H9 (cell line): Measurements from ENCODE around the gene GH2. TPM values are rescaled to one million over a fixed set of nuclear protein-coding genes. Genes with fewer than 3 reads are reported as not detected.

ENCODE experiments used
- DNase-seq: peaks from one replicate; pipeline ENCODE4 v3.0.0-alpha.2; 2017
- H2AFZ ChIP-seq: one replicate; pipeline ENCODE4 v1.6.1; 2013; ENCODE audit warnings: mild to moderate bottlenecking, low read length, control low read depth, moderate library complexity
- H2AK5ac ChIP-seq: 2 replicates; pipeline ENCODE4 v1.6.1; 2013; ENCODE audit warnings: low read length, control low read depth, mixed read lengths; ENCODE audit not compliant: insufficient read length
- H2BK120ac ChIP-seq: one replicate; pipeline ENCODE4 v1.6.1; 2013; ENCODE audit warnings: low read depth, mild to moderate bottlenecking, low read length, control low read depth, inconsistent platforms; ENCODE audit not compliant: poor library complexity, severe bottlenecking
- H2BK12ac ChIP-seq: 2 replicates; pipeline ENCODE4 v1.6.1; 2013; ENCODE audit warnings: low read length, control low read depth, mixed read lengths, low read depth; ENCODE audit not compliant: insufficient read length
- H2BK15ac ChIP-seq: 2 replicates; pipeline ENCODE4 v1.6.1; 2013; ENCODE audit warnings: low read depth, low read length, control low read depth
- H2BK20ac ChIP-seq: one replicate; pipeline ENCODE4 v1.6.1; 2013; ENCODE audit warnings: low read depth, mild to moderate bottlenecking, low read length, control low read depth, inconsistent platforms; ENCODE audit not compliant: poor library complexity, severe bottlenecking
- H2BK5ac ChIP-seq: 2 replicates; pipeline ENCODE4 v1.6.1; 2013; ENCODE audit warnings: low read length, control low read depth, mixed read lengths; ENCODE audit not compliant: insufficient read length
- H3K14ac ChIP-seq: 2 replicates; pipeline ENCODE4 v1.6.1; 2013; ENCODE audit warnings: low read length, control low read depth; ENCODE audit not compliant: insufficient read depth
- H3K18ac ChIP-seq: 2 replicates; pipeline ENCODE4 v1.6.1; 2013; ENCODE audit warnings: low read depth, mild to moderate bottlenecking, mixed read lengths, low read length, control low read depth; ENCODE audit not compliant: insufficient read length
- H3K23ac ChIP-seq: 2 replicates; pipeline ENCODE4 v1.6.1; 2013; ENCODE audit warnings: low read length, control low read depth, mixed read lengths, low read depth; ENCODE audit not compliant: insufficient read length
- H3K23me2 ChIP-seq: 2 replicates; pipeline ENCODE4 v1.6.1; 2013; ENCODE audit warnings: low read depth, mild to moderate bottlenecking, mixed read lengths, low read length, control low read depth; ENCODE audit not compliant: insufficient read length, poor library complexity, severe bottlenecking
- H3K27ac ChIP-seq: 2 replicates; pipeline ENCODE4 v1.5.1; 2013; ENCODE audit warnings: low read length, control low read depth, mixed read lengths, low read depth; ENCODE audit not compliant: insufficient read length
- H3K27me3 ChIP-seq: 2 replicates; pipeline ENCODE4 v1.6.1; 2013; ENCODE audit warnings: low read length, control low read depth, inconsistent platforms; ENCODE audit not compliant: insufficient read depth
- H3K4ac ChIP-seq: 2 replicates; pipeline ENCODE4 v1.6.1; 2013; ENCODE audit warnings: low read depth, mild to moderate bottlenecking, control low read depth, inconsistent platforms, low read length, moderate library complexity
- H3K4me1 ChIP-seq: 2 replicates; pipeline ENCODE4 v1.6.1; 2013; ENCODE audit warnings: low read length, control low read depth, inconsistent platforms; ENCODE audit not compliant: insufficient read depth
- H3K4me2 ChIP-seq: 2 replicates; pipeline ENCODE4 v1.6.1; 2013; ENCODE audit warnings: low read length, control low read depth, mixed read lengths; ENCODE audit not compliant: insufficient read length, insufficient read depth
- H3K56ac ChIP-seq: 2 replicates; pipeline ENCODE4 v1.6.1; 2013; ENCODE audit warnings: low read depth, mild to moderate bottlenecking, mixed read lengths, low read length, control low read depth; ENCODE audit not compliant: insufficient read length
- H3K79me1 ChIP-seq: 2 replicates; pipeline ENCODE4 v1.6.1; 2013; ENCODE audit warnings: low read depth, mild to moderate bottlenecking, moderate library complexity, low read length, control low read depth, inconsistent platforms; ENCODE audit not compliant: insufficient read depth, poor library complexity, severe bottlenecking
- H3K79me2 ChIP-seq: 2 replicates; pipeline ENCODE4 v1.6.1; 2013; ENCODE audit warnings: low read length, control low read depth, inconsistent platforms; ENCODE audit not compliant: insufficient read depth
- H3K9ac ChIP-seq: 2 replicates; pipeline ENCODE4 v1.6.1; 2013; ENCODE audit warnings: low read length, control low read depth, mixed read lengths; ENCODE audit not compliant: insufficient read length; ENCODE audit errors: extremely low read depth
- H3K9me3 ChIP-seq: one replicate; pipeline ENCODE4 v1.6.1; 2013; ENCODE audit warnings: low read depth, low read length, inconsistent platforms; ENCODE audit not compliant: control insufficient read depth
- H3T11ph ChIP-seq: one replicate; pipeline ENCODE4 v1.6.1; 2013; ENCODE audit warnings: mild to moderate bottlenecking, low read length, control low read depth, inconsistent platforms
- H4K20me1 ChIP-seq: one replicate; pipeline ENCODE4 v1.6.1; 2013; ENCODE audit not compliant: control insufficient read depth, insufficient read length, insufficient read depth
- H4K5ac ChIP-seq: 2 replicates; pipeline ENCODE4 v1.6.1; 2013; ENCODE audit warnings: low read depth, mild to moderate bottlenecking, mixed read lengths, low read length, control low read depth; ENCODE audit not compliant: insufficient read length
- H4K8ac ChIP-seq: replicated peaks from 2 replicates; pipeline ENCODE4 v1.6.1; 2013; ENCODE audit warnings: low read length, control low read depth, mixed read lengths, low read depth; ENCODE audit not compliant: insufficient read length
- H4K91ac ChIP-seq: 2 replicates; pipeline ENCODE4 v1.6.1; 2013; ENCODE audit warnings: low read depth, mild to moderate bottlenecking, moderate library complexity, mixed read lengths, low read length, control low read depth; ENCODE audit not compliant: insufficient read length
- H3K27ac Mint-ChIP-seq, 3 experiments: 2 replicates in 2 of 3; 3 replicates in 1 of 3; pipeline ENCODE4 v1.8.0; 2020 to 2021; ENCODE audit warnings: mixed read lengths in 3 of 3, mild to moderate bottlenecking in 1 of 3, moderate library complexity in 1 of 3
- H3K27me3 Mint-ChIP-seq: 2 replicates; pipeline ENCODE4 v1.8.0; 2021; ENCODE audit warnings: low read depth, mild to moderate bottlenecking, moderate library complexity, mixed read lengths
- H3K36me3 Mint-ChIP-seq, 3 experiments: 2 replicates in 2 of 3; 3 replicates in 1 of 3; pipeline ENCODE4 v1.8.0; 2020 to 2021; ENCODE audit warnings: low read depth in 3 of 3, mixed read lengths in 3 of 3; ENCODE audit not compliant: insufficient read depth in 1 of 3
- H3K4me1 Mint-ChIP-seq, 2 experiments: 2 replicates each; pipeline ENCODE4 v1.8.0; 2020; ENCODE audit warnings: mixed read lengths in 2 of 2
- H3K4me3 Mint-ChIP-seq, 2 experiments: 2 replicates in 1 of 2; 3 replicates in 1 of 2; pipeline ENCODE4 v1.8.0; 2020 to 2021; ENCODE audit warnings: mild to moderate bottlenecking in 2 of 2, mixed read lengths in 2 of 2, moderate library complexity in 1 of 2
- H3K9me3 Mint-ChIP-seq, 2 experiments: 2 replicates in 1 of 2; 3 replicates in 1 of 2; pipeline ENCODE4 v1.8.0; 2020; ENCODE audit warnings: mild to moderate bottlenecking in 2 of 2, mixed read lengths in 2 of 2, moderate library complexity in 1 of 2
- CTCF ChIP-seq: fragments of 200-600 bp; sonication (generic); conservative IDR thresholded peaks from 3 replicates; pipeline ENCODE4 v1.8.0; 2021; ENCODE audit warnings: antibody characterized with exemption, mild to moderate bottlenecking
- WGBS: extraction: QIAGEN DNeasy Blood & Tissue Kit; methylation state at CpG from one replicate; pipeline ENCODE4 v1.1.7; 2013; ENCODE audit warnings: missing lambda C conversion rate, low lambda C conversion rate, mixed read lengths; ENCODE audit not compliant: insufficient read length; ENCODE audit errors: extremely low coverage; 5-methylcytosine and 5-hydroxymethylcytosine counted together
- total RNA-seq: library from RNA; stranded (reverse); gene quantifications from 2 replicates; pipeline ENCODE4 v1.2.1, GENCODE V29; 2021

Gene GH2
- total RNA-seq, 1 experiment from 2014 or later: 0.77 TPM

- no peak overlapping the region for H2BK20ac ChIP-seq
- H3T11ph ChIP-seq: no peak overlapping the region
- no peak overlapping the region for H2AK5ac ChIP-seq
- H4K8ac ChIP-seq: no peak overlapping the region
- no peak overlapping the region for H3K23ac ChIP-seq
- H2BK15ac ChIP-seq: no peak overlapping the region
- Mint-ChIP-seq H3K4me3 (no peak overlapping the region), H3K4me1 (peaks cover 15 to 21% of the 10 kb centered on the region in 2 experiments), H3K9me3 (no peaks in the 10 kb centered on the region), H3K27ac (no peak overlapping the region), H3K27me3 (no peaks in the 10 kb centered on the region; the same call in 1 of the 2 replicates), H3K36me3 (no peaks in the 10 kb centered on the region; a peak in 1 of 7 replicates)
- no peak overlapping the region for H2AFZ ChIP-seq
- no peak overlapping the region for H3K9ac ChIP-seq
- no peak overlapping the region for H2BK120ac ChIP-seq
- no peak overlapping the region for H3K14ac ChIP-seq
- H3K27ac ChIP-seq: no peak overlapping the region
- no peaks in the 10 kb centered on the region for H3K79me1 ChIP-seq
- H3K18ac ChIP-seq: no peak overlapping the region
- H3K27me3 ChIP-seq: no peaks in the 10 kb centered on the region
- no peaks in the 10 kb centered on the region for H3K79me2 ChIP-seq
- no peaks in the 10 kb centered on the region; the same call in 1 of the 2 replicates for H3K4me1 ChIP-seq
- TF ChIP-seq CTCF: no peak
- no peaks in the 10 kb centered on the region for H3K9me3 ChIP-seq
- WGBS: no CpG with 5 or more reads among the region's 10 CpGs
- no peak overlapping the region for H4K91ac ChIP-seq
- H3K56ac ChIP-seq: no peak overlapping the region
- H3K23me2 ChIP-seq: no peaks in the 10 kb centered on the region
- H4K20me1 ChIP-seq: no peaks in the 10 kb centered on the region
- H2BK12ac ChIP-seq: no peak overlapping the region
- no peak overlapping the region for H4K5ac ChIP-seq
- H3K4ac ChIP-seq: no peak overlapping the region
- DNase-seq: no peak
- no peak overlapping the region for H3K4me2 ChIP-seq
- no peak overlapping the region for H2BK5ac ChIP-seq
Observed at GRCh38 chr17:63928966-63929695, 47.4 kb upstream of the GH2 start.
